HepG2 (cell line): Measurements from ENCODE around the gene HIBADH. TPM values are rescaled to one million over a fixed set of nuclear protein-coding genes. Genes with fewer than 3 reads are reported as not detected.

Experiments
- ARNTL ChIP-seq: sonication (generic); formaldehyde crosslinking; IDR thresholded peaks from 2 replicates; pipeline ENCODE4 v1.4.0; 2020; ENCODE audit warnings: mild to moderate bottlenecking, missing genetic modification reagents
- ATF3 ChIP-seq: sonication (generic); formaldehyde crosslinking; IDR thresholded peaks from 2 replicates; pipeline ENCODE4 v1.4.0; 2020; ENCODE audit warnings: missing genetic modification reagents
- FOXJ3 ChIP-seq: sonication (generic); formaldehyde crosslinking; IDR thresholded peaks from 2 replicates; pipeline ENCODE4 v1.4.0; 2020; ENCODE audit warnings: missing genetic modification reagents, mild to moderate bottlenecking, borderline replicate concordance
- GATAD2A ChIP-seq: IDR thresholded peaks from 2 replicates; pipeline ENCODE4 v1.6.1; 2016
- RARG ChIP-seq: sonication (generic); formaldehyde crosslinking; IDR thresholded peaks from 2 replicates; pipeline ENCODE4 v1.4.0; 2020; ENCODE audit warnings: low read depth, mild to moderate bottlenecking, missing genetic modification reagents
- TCF12 ChIP-seq, 2 experiments: fragments of 450-650 bp in 1 of 2; sonication (generic) in 1 of 2; formaldehyde crosslinking in 1 of 2; IDR thresholded peaks; 2 replicates each; pipeline versions ENCODE4 v1.6.1 to v1.8.0; 2017 to 2022; ENCODE audit warnings: antibody characterized with exemption in 1 of 2, mild to moderate bottlenecking in 1 of 2, missing genetic modification reagents in 1 of 2, moderate library complexity in 1 of 2
- USF2 ChIP-seq, 2 experiments: sonication (generic) in 1 of 2; formaldehyde crosslinking in 1 of 2; IDR thresholded peaks; 2 replicates each; pipeline versions ENCODE4 v1.5.1 to v1.6.1; 2011 to 2020; ENCODE audit warnings: borderline replicate concordance in 1 of 2, low read depth in 1 of 2, low read length in 1 of 2, mild to moderate bottlenecking in 1 of 2, missing genetic modification reagents in 1 of 2, moderate library complexity in 1 of 2
- ZNF383 ChIP-seq: sonication (generic); formaldehyde crosslinking; IDR thresholded peaks from 2 replicates; pipeline ENCODE4 v1.4.0; 2020; ENCODE audit warnings: missing genetic modification reagents, mild to moderate bottlenecking, borderline replicate concordance
- ZNF512B ChIP-seq: sonication (generic); formaldehyde crosslinking; IDR thresholded peaks from 2 replicates; pipeline ENCODE4 v1.5.1; 2020; ENCODE audit warnings: missing genetic modification reagents, mild to moderate bottlenecking, borderline replicate concordance
- ZNF547 ChIP-seq: sonication (generic); formaldehyde crosslinking; IDR thresholded peaks from 2 replicates; pipeline ENCODE4 v1.5.1; 2020; ENCODE audit warnings: mild to moderate bottlenecking, missing genetic modification reagents
- polyA plus RNA-seq, 8 experiments: library from polyadenylated mRNA; depleted of rRNA in 3 of 8; stranded (reverse) in 7 of 8; unstranded in 1 of 8; fragments of >200 nt; fragmentation: Illumina TruSeq in 4 of 8; extraction: Trizol in 4 of 8; gene quantifications; 2 replicates each; pipeline versions ENCODE4 v1.2.1 to v1.2.3, GENCODE V29; 2011 to 2016; ENCODE audit warnings: low read depth in 4 of 8, missing spikeins in 1 of 8, mixed read lengths in 1 of 8; ENCODE audit not compliant: insufficient read depth in 1 of 8
- total RNA-seq, 5 experiments: library from RNA; depleted of rRNA; stranded (reverse); fragments of >200 nt; fragmentation: Illumina TruSeq; extraction: Trizol; gene quantifications; 2 replicates each; pipeline ENCODE4 v1.2.3, GENCODE V29; 2016; ENCODE audit warnings: low read depth in 1 of 5
- TF ChIP-seq, protein P1 (sequence below): sonication (generic); formaldehyde crosslinking; IDR thresholded peaks from 2 replicates; pipeline ENCODE4 v1.5.0; 2020; ENCODE audit warnings: mild to moderate bottlenecking, missing genetic modification reagents, moderate library complexity
- TF ChIP-seq, protein P2 (sequence below): IDR thresholded peaks from 2 replicates; pipeline ENCODE4 v1.4.0; 2020; ENCODE audit warnings: mild to moderate bottlenecking, missing genetic modification reagents
- TF ChIP-seq, protein P3 (sequence below): sonication (generic); formaldehyde crosslinking; IDR thresholded peaks from 2 replicates; pipeline ENCODE4 v1.8.0; 2022; ENCODE audit warnings: mild to moderate bottlenecking, missing genetic modification reagents, borderline replicate concordance

HIBADH gene
- total and polyA plus RNA-seq, 2 of the 13 experiments (the other 11 are each of a cell fraction or from before 2014, with no cell fraction given) = 49.9 to 59.5 TPM

DNA sequence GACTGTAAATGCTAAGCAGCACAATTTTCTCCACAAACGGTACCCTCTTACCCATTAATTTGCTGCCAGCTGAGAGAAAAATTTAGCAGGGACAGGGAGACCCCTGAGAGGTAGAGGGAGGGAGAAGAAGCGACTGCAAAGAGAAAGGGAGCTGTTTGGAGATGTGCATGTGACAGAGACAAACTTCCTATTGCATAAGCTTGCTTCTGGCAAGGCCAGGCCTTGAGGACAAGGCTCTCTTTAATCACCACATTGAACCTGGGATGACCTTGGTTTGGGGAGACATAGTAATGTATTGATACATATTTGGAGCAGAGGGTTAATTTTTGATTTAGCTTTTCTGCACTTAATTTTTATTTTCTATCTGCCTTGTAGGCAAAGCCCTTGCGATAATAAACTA lies 31.1 kb upstream of the HIBADH start (continued):
- TF ChIP-seq ZNF512B (CRISPR knock-in tag) (no peak), ARNTL (CRISPR knock-in tag) (peak; percentile 66; the same call in 1 of the 2 replicates), ATF3 (peak; percentile 55; the same call in 1 of the 2 replicates), ZNF547 (CRISPR knock-in tag) (no peak), TCF12 (IDR thresholded peaks at IDR 0.05) (no peak), TCF12 (CRISPR knock-in tag; IDR thresholded peaks at IDR 0.05) (no peak), GATAD2A (CRISPR knock-in tag) (peak; percentile 90), RARG (CRISPR knock-in tag) (no peak), ZNF383 (CRISPR knock-in tag) (no peak), USF2 (IDR thresholded peaks at IDR 0.05; ENCODE audit: low read depth, low read length) (0 out of 2 replicates have a peak, but pooled peaks have one; percentile 10), USF2 (CRISPR knock-in tag; IDR thresholded peaks at IDR 0.05; ENCODE audit: borderline replicate concordance) (no peak; the same call in 1 of the 2 replicates), FOXJ3 (CRISPR knock-in tag) (0 out of 2 replicates have a peak, but pooled peaks have one; percentile 20)
- TF ChIP-seq, protein P1, sequence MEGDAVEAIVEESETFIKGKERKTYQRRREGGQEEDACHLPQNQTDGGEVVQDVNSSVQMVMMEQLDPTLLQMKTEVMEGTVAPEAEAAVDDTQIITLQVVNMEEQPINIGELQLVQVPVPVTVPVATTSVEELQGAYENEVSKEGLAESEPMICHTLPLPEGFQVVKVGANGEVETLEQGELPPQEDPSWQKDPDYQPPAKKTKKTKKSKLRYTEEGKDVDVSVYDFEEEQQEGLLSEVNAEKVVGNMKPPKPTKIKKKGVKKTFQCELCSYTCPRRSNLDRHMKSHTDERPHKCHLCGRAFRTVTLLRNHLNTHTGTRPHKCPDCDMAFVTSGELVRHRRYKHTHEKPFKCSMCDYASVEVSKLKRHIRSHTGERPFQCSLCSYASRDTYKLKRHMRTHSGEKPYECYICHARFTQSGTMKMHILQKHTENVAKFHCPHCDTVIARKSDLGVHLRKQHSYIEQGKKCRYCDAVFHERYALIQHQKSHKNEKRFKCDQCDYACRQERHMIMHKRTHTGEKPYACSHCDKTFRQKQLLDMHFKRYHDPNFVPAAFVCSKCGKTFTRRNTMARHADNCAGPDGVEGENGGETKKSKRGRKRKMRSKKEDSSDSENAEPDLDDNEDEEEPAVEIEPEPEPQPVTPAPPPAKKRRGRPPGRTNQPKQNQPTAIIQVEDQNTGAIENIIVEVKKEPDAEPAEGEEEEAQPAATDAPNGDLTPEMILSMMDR (CRISPR knock-in tag) = 0 out of 2 replicates have a peak, but pooled peaks have one; percentile 3
- TF ChIP-seq, protein P2, sequence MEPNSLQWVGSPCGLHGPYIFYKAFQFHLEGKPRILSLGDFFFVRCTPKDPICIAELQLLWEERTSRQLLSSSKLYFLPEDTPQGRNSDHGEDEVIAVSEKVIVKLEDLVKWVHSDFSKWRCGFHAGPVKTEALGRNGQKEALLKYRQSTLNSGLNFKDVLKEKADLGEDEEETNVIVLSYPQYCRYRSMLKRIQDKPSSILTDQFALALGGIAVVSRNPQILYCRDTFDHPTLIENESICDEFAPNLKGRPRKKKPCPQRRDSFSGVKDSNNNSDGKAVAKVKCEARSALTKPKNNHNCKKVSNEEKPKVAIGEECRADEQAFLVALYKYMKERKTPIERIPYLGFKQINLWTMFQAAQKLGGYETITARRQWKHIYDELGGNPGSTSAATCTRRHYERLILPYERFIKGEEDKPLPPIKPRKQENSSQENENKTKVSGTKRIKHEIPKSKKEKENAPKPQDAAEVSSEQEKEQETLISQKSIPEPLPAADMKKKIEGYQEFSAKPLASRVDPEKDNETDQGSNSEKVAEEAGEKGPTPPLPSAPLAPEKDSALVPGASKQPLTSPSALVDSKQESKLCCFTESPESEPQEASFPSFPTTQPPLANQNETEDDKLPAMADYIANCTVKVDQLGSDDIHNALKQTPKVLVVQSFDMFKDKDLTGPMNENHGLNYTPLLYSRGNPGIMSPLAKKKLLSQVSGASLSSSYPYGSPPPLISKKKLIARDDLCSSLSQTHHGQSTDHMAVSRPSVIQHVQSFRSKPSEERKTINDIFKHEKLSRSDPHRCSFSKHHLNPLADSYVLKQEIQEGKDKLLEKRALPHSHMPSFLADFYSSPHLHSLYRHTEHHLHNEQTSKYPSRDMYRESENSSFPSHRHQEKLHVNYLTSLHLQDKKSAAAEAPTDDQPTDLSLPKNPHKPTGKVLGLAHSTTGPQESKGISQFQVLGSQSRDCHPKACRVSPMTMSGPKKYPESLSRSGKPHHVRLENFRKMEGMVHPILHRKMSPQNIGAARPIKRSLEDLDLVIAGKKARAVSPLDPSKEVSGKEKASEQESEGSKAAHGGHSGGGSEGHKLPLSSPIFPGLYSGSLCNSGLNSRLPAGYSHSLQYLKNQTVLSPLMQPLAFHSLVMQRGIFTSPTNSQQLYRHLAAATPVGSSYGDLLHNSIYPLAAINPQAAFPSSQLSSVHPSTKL (CRISPR knock-in tag) = peak; percentile 94
- TF ChIP-seq, protein P3, sequence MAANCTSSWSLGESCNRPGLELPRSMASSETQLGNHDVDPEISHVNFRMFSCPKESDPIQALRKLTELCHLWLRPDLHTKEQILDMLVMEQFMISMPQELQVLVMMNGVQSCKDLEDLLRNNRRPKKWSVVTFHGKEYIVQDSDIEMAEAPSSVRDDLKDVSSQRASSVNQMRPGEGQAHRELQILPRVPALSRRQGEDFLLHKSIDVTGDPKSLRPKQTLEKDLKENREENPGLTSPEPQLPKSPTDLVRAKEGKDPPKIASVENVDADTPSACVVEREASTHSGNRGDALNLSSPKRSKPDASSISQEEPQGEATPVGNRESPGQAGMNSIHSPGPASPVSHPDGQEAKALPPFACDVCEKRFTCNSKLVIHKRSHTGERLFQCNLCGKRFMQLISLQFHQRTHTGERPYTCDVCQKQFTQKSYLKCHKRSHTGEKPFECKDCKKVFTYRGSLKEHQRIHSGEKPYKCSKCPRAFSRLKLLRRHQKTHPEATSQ = 0 out of 2 replicates have a peak, but pooled peaks have one; percentile 21
